Breast epithelium (tissue), 4 donors: ENCODE data around the gene COL28A1. TPM values are rescaled to one million over a fixed set of nuclear protein-coding genes. Genes with fewer than 3 reads are reported as not detected.

Experiments used
- DNase-seq, 2 donors: peaks; one replicate each; pipeline ENCODE4 v3.0.0-alpha.2; 2019; ENCODE audit warnings: low spot score in 2 of 2
- H3K27ac ChIP-seq, 2 donors: fragments of 200-600 bp; sonication (generic) in 1 of 2; one replicate each; pipeline ENCODE4 v1.5.1; 2016 to 2019; ENCODE audit warnings: mild to moderate bottlenecking in 1 of 2
- H3K27me3 ChIP-seq, 2 donors: fragments of 200-600 bp; sonication (generic) in 1 of 2; one replicate each; pipeline versions ENCODE4 v1.5.1 to v1.6.0; 2017 to 2019; ENCODE audit warnings: control low read depth in 1 of 2, mild to moderate bottlenecking in 1 of 2
- H3K36me3 ChIP-seq: fragments of 200-600 bp; one replicate; pipeline ENCODE4 v1.5.1; 2019
- H3K4me1 ChIP-seq, 2 donors: fragments of 200-600 bp; sonication (generic); one replicate each; pipeline ENCODE4 v1.5.1; 2016 to 2019; ENCODE audit warnings: control low read depth in 1 of 2
- H3K4me3 ChIP-seq, 3 donors: fragments of 200-600 bp; sonication (generic); 1 replicate in 2 of 3; 2 replicates in 1 of 3; pipeline ENCODE4 v1.5.1; 2016 to 2019; ENCODE audit warnings: mild to moderate bottlenecking in 3 of 3, moderate library complexity in 2 of 3
- H3K9me3 ChIP-seq, 2 donors: fragments of 200-600 bp; sonication (generic) in 1 of 2; one replicate each; pipeline ENCODE4 v1.5.1; 2016 to 2019; ENCODE audit warnings: control low read depth in 1 of 2
- POLR2A ChIP-seq: fragments of 450-650 bp; IDR thresholded peaks from one replicate; pipeline ENCODE4 v1.6.1; 2016; ENCODE audit warnings: antibody characterized with exemption, mild to moderate bottlenecking, moderate library complexity
- POLR2AphosphoS5 ChIP-seq, 3 donors: sonication (generic); formaldehyde crosslinking; IDR thresholded peaks; one replicate each; pipeline ENCODE4 v1.6.1; 2017; ENCODE audit warnings: antibody characterized with exemption in 3 of 3
- intact Hi-C: fragments of 100-400 bp; cut with DNase I; formaldehyde crosslinking; loops from one replicate; pipeline ENCODE4 v1.15.1; 2023; ENCODE audit warnings: low total_unique reads
- total RNA-seq, 3 donors: library from RNA; depleted of rRNA; stranded (reverse); fragments of >200 nt; gene quantifications; one replicate each; pipeline ENCODE4 v1.1.0, GENCODE V29; 2016
- TF ChIP-seq, protein P1 (sequence below), 3 donors: fragments of 450-650 bp; IDR thresholded peaks; one replicate each; pipeline ENCODE4 v1.5.1; 2016 to 2017; ENCODE audit warnings: antibody characterized with exemption in 3 of 3, mild to moderate bottlenecking in 3 of 3, moderate library complexity in 3 of 3

COL28A1 gene
- total RNA-seq, 3 donors from 2014 or later, result 1.1 to 5.7 (median 4.9) TPM

DNA sequence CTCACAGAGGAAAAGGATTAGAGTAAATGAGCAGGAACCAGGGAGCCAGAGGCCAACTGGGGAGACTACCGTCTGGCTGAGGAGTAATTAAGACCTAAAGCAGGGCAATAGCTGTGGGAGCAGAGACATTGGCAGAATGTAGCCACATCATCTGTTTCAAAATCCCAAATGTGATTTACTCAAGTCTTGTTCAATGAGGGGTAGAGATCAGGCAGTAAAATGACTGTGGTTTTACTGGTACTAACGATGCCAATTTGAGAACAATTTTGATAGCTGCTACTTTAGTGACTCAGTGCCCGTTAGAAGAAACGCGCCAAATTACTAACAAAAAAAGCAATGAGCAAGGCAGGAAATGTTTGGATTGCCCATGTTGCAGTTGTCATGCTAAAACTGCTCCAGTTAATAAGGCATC, 18.4 kb upstream of the COL28A1 start:
- intact Hi-C loops, result no loop called here
- Histone ChIP-seq H3K4me3 (no peak overlapping the region), H3K4me1 (no peaks in the 10 kb centered on the region), H3K9me3 (no peaks in the 10 kb centered on the region), H3K36me3 (no peaks in the 10 kb centered on the region), H3K27me3 (no peaks in the 10 kb centered on the region), H3K27ac (no peak overlapping the region)
- TF ChIP-seq POLR2A (no peak), POLR2AphosphoS5 (IDR thresholded peaks at IDR 0.05) (no peak)
- TF ChIP-seq, protein P1, sequence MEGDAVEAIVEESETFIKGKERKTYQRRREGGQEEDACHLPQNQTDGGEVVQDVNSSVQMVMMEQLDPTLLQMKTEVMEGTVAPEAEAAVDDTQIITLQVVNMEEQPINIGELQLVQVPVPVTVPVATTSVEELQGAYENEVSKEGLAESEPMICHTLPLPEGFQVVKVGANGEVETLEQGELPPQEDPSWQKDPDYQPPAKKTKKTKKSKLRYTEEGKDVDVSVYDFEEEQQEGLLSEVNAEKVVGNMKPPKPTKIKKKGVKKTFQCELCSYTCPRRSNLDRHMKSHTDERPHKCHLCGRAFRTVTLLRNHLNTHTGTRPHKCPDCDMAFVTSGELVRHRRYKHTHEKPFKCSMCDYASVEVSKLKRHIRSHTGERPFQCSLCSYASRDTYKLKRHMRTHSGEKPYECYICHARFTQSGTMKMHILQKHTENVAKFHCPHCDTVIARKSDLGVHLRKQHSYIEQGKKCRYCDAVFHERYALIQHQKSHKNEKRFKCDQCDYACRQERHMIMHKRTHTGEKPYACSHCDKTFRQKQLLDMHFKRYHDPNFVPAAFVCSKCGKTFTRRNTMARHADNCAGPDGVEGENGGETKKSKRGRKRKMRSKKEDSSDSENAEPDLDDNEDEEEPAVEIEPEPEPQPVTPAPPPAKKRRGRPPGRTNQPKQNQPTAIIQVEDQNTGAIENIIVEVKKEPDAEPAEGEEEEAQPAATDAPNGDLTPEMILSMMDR (IDR thresholded peaks at IDR 0.05), result no peak
- no peak for DNase-seq

DNA sequence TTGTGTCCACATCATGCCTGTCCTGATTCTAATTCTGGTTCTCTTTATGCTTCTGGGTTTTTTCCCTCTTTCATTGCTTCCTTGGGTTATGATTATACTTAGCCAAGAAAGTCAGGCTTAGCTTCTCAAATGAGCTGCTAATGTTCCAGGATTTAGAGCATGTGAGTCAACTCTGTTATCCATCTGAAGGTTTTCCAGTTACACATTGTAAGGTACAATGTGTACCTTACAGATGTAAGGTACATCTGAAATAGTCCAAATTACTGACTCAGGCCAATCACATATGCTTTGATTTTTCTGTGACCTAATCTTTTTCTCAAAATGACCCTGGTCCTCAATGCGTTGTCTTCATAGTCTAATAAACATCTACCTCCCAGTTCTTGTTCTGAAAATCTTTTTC, 17.7 kb upstream of the COL28A1 start:
- no peaks in the 10 kb centered on the region for H3K27me3 ChIP-seq
- intact Hi-C loops, result no loop called here
- H3K27ac ChIP-seq, result no peak overlapping the region
- DNase-seq, result no peak
- no peaks in the 10 kb centered on the region for H3K9me3 ChIP-seq
- H3K4me1 ChIP-seq, result no peaks in the 10 kb centered on the region
- no peak for TF ChIP-seq POLR2A
- TF ChIP-seq POLR2AphosphoS5 (IDR thresholded peaks at IDR 0.05), result no peak
- TF ChIP-seq, protein P1 (IDR thresholded peaks at IDR 0.05), result no peak
- no peak overlapping the region for H3K4me3 ChIP-seq
- H3K36me3 ChIP-seq, result no peaks in the 10 kb centered on the region

DNA sequence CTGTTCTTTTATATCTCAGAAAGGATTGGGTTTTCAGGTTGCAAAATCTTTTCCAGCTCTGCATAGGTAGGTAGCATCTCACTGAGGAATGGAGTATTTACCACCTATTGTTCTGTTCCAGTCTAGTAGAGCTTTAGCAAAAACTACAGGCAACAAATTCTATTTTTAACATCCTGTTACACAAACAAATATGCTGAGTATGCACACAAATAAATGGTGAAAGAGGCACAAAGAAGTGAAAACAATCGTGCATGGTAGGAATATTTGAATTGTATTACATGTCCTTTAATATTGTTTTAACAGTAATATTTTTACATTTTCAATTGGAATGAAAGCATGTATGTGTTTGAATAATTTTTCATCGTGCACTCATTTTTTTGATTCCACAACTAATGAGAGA, 16.5 kb upstream of the COL28A1 start:
- intact Hi-C loops, result no loop called here
- no peak for TF ChIP-seq POLR2A
- TF ChIP-seq, protein P1 (IDR thresholded peaks at IDR 0.05), result no peak
- TF ChIP-seq POLR2AphosphoS5 (IDR thresholded peaks at IDR 0.05), result no peak
- H3K4me3 ChIP-seq, result no peak overlapping the region

DNA sequence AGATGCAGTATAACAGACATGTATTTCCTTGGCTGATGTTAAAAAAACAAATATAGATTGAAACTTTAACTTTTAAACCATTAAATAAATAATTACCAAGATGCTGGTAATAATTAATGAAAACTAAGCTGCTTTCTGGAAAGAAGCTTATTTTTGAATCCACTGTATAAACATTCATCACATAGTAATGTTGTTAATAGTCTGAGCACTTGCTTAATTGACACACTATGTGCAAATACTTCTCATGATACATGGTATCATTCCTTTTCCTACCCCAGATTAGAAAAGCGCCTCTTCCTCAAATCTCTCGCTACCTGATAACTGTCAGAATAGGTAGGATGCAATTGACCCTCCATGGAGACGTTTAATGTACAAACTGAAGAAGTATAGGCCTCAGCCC, 15.0 kb upstream of the COL28A1 start:
- no peak for TF ChIP-seq POLR2AphosphoS5 (IDR thresholded peaks at IDR 0.05)
- TF ChIP-seq, protein P1 (IDR thresholded peaks at IDR 0.05), result no peak
- TF ChIP-seq POLR2A, result no peak
- Histone ChIP-seq H3K4me3 (no peak overlapping the region), H3K27ac (no peak overlapping the region), H3K36me3 (no peaks in the 10 kb centered on the region), H3K9me3 (no peaks in the 10 kb centered on the region), H3K27me3 (no peaks in the 10 kb centered on the region), H3K4me1 (no peaks in the 10 kb centered on the region)
- no peak for DNase-seq
- intact Hi-C loops, result no loop called here

More for the DNA sequence above, 16.5 kb upstream of the COL28A1 start:
- no peaks in the 10 kb centered on the region for H3K4me1 ChIP-seq
- no peak overlapping the region for H3K27ac ChIP-seq
- no peak for DNase-seq
- no peaks in the 10 kb centered on the region for H3K27me3 ChIP-seq
- H3K36me3 ChIP-seq, result no peaks in the 10 kb centered on the region
- H3K9me3 ChIP-seq, result no peaks in the 10 kb centered on the region

DNA sequence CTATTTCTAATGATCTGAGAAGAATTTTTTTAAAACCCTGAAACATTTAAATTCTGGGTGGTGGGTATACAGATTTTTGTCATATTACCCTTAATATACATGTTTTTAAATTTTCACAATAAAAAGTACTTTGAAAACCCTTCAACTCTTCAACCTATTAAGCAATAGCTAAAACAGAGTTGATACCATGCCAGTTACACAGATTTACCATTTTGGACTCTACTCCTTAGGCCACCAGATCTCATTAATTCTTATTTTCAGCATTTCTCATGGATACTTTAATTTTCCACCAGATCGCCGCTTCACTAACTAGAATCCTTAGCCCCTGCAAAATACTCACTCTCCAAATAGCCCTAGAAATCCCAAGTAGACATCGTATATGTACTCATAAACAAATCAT, 12.7 kb upstream of the COL28A1 start:
- TF ChIP-seq POLR2A (no peak), POLR2AphosphoS5 (IDR thresholded peaks at IDR 0.05) (no peak)
- TF ChIP-seq, protein P1 (IDR thresholded peaks at IDR 0.05), result no peak
- no peaks in the 10 kb centered on the region for H3K27me3 ChIP-seq
- no peaks in the 10 kb centered on the region for H3K9me3 ChIP-seq
- H3K4me1 ChIP-seq, result no peaks in the 10 kb centered on the region
- H3K36me3 ChIP-seq, result no peaks in the 10 kb centered on the region
- H3K4me3 ChIP-seq, result no peak overlapping the region
- no peak for DNase-seq
- no peak overlapping the region for H3K27ac ChIP-seq
- intact Hi-C loops, result no loop called here
